Anterior cingulate cortex (tissue), 58 donors: Measurements from ENCODE around the gene TPRKB.
"Not testable (repeated sequence)": the region's sequence is repeated elsewhere in the genome, so short reads cannot be mapped to it uniquely, and the experiment has no call there.

Source experiments
- DNase-seq, 58 donors: peaks; one replicate each; lab custom pipeline; 2025; lab: John Stamatoyannopoulos, UW

TPRKB gene

GRCh38 chr2:73736855-73737779, at the start of gene TPRKB:
Gene TPRKB, minus strand, starts transcription at chr2:73737345. Its CDS starts 2,776 bp downstream, at chr2:73734569.
- peak; percentile 75 to 98 (median 93) for DNase-seq

GRCh38 chr2:73783883-73784282, 46.7 kb upstream of the TPRKB start, which contains the start of gene C2orf78:
Gene C2orf78, plus strand, starts transcription at chr2:73784183. Its CDS starts 127 bp downstream, at chr2:73784310.
- DNase-seq: not testable (repeated sequence)

GRCh38 chr2:73783402-73783801, 46.3 kb upstream of the TPRKB start:
- DNase-seq: not testable (repeated sequence)

GRCh38 chr2:73780237-73780582, 43.1 kb upstream of the TPRKB start:
- no peak for DNase-seq

GRCh38 chr2:73779467-73780236, 42.5 kb upstream of the TPRKB start, which contains the start of gene DUSP11:
Gene DUSP11, minus strand, starts transcription at chr2:73780103. Its CDS starts 129 bp downstream, at chr2:73779974.
- DNase-seq: peak; percentile 26 to 98 (median 89)

GRCh38 chr2:73778867-73779466, 41.8 kb upstream of the TPRKB start:
- not testable (repeated sequence) for DNase-seq

- DNase-seq: no peak
These were observed 39.8 kb upstream of the TPRKB start for GRCh38 chr2:73776869-73777519.

GRCh38 chr2:73776381-73776780, 39.2 kb upstream of the TPRKB start:
- no peak for DNase-seq

- DNase-seq: no peak
These were observed 35.7 kb upstream of the TPRKB start for GRCh38 chr2:73772819-73773218.

- DNase-seq: no peak
These were observed 33.6 kb upstream of the TPRKB start for GRCh38 chr2:73770725-73771124.

GRCh38 chr2:73766994-73767393, 29.8 kb upstream of the TPRKB start:
- no peak for DNase-seq

- DNase-seq: no peak
These were observed 29.2 kb upstream of the TPRKB start for GRCh38 chr2:73766349-73766748.

- DNase-seq: no peak
These were observed 27.8 kb upstream of the TPRKB start for GRCh38 chr2:73764945-73765344.

GRCh38 chr2:73762571-73762970, 25.4 kb upstream of the TPRKB start:
- no peak for DNase-seq

- no peak for DNase-seq
These were observed 22.8 kb upstream of the TPRKB start for GRCh38 chr2:73759904-73760303.

- DNase-seq: peak in 1 of 58 donors; percentile 12
These were observed 22.2 kb upstream of the TPRKB start for GRCh38 chr2:73759285-73759764.

- not testable (repeated sequence) for DNase-seq
These were observed 17.2 kb upstream of the TPRKB start for GRCh38 chr2:73754332-73754731.

- DNase-seq: no peak
These were observed 12.2 kb upstream of the TPRKB start for GRCh38 chr2:73749314-73749713.

GRCh38 chr2:73746877-73747208, 9.7 kb upstream of the TPRKB start:
- no peak for DNase-seq
